K562 (cell line): Measurements from ENCODE around the gene NAV2.

Experiments
- ERF ChIP-seq: fragments of 450-650 bp; formaldehyde crosslinking; IDR thresholded peaks from 2 replicates; pipeline ENCODE4 v1.4.0; 2020; ENCODE audit warnings: mild to moderate bottlenecking, mixed read lengths
- ETV6 ChIP-seq, 3 experiments: fragments of 150-350 bp in 1 of 3; sonication (generic) in 1 of 3; formaldehyde crosslinking in 1 of 3; IDR thresholded peaks; 2 replicates each; pipeline versions ENCODE4 v1.6.1 to v1.8.0; 2014 to 2022; ENCODE audit warnings: borderline replicate concordance in 2 of 3, low read depth in 2 of 3, antibody characterized with exemption in 1 of 3, low read length in 1 of 3, mild to moderate bottlenecking in 1 of 3, missing genetic modification reagents in 1 of 3
- EZH2 ChIP-seq: IDR thresholded peaks from 2 replicates; pipeline ENCODE4 v1.6.1; 2012; ENCODE audit warnings: low read depth, mild to moderate bottlenecking, inconsistent platforms, low read length, borderline replicate concordance
- POLR2A ChIP-seq: fragments of 450-650 bp; conservative IDR thresholded peaks from 2 replicates; pipeline ENCODE4 v1.6.1; 2016
- POLR2AphosphoS2 ChIP-seq: IDR thresholded peaks from 2 replicates; pipeline ENCODE4 v1.6.1; 2012; ENCODE audit warnings: low read length, improper control_type of control experiment
- SUPT5H ChIP-seq: fragments of 450-650 bp; IDR thresholded peaks from 2 replicates; pipeline ENCODE4 v1.6.1; 2016
- TEAD1 ChIP-seq, 2 experiments: fragments of 450-650 bp in 1 of 2; sonication (generic) in 1 of 2; formaldehyde crosslinking; IDR thresholded peaks; 2 replicates each; pipeline versions ENCODE4 v1.4.0 to v1.8.0; 2020 to 2022; ENCODE audit warnings: mild to moderate bottlenecking in 2 of 2, missing genetic modification reagents in 1 of 2
- ZBED1 ChIP-seq: IDR thresholded peaks from 2 replicates; pipeline ENCODE4 v1.6.1; 2014
- ZBTB43 ChIP-seq: sonication (generic); formaldehyde crosslinking; IDR thresholded peaks from 2 replicates; pipeline ENCODE4 v1.8.0; 2023; ENCODE audit warnings: mild to moderate bottlenecking, missing genetic modification reagents
- ZNF274 ChIP-seq: IDR thresholded peaks from 2 replicates; pipeline ENCODE4 v1.6.1; 2011; ENCODE audit warnings: low read depth, mild to moderate bottlenecking, low read length, moderate library complexity, borderline replicate concordance
- ZNF707 ChIP-seq: fragments of 250-450 bp; sonication (Bioruptor Pico); conservative IDR thresholded peaks from 2 replicates; pipeline ENCODE4 v1.8.0; 2022; ENCODE audit warnings: inconsistent platforms, mild to moderate bottlenecking, moderate library complexity

- TF ChIP-seq POLR2AphosphoS2 (no peak), ERF (CRISPR knock-in tag) (no peak), ZBTB43 (CRISPR knock-in tag) (no peak), ETV6 (IDR thresholded peaks at IDR 0.05; ENCODE audit: borderline replicate concordance in 1 of 2, low read depth in 2 of 2, low read length in 1 of 2) (no peak), ETV6 (CRISPR knock-in tag; IDR thresholded peaks at IDR 0.05; ENCODE audit: borderline replicate concordance) (no peak), ZNF707 (CRISPR knock-in tag) (no peak), TEAD1 (CRISPR knock-in tag; IDR thresholded peaks at IDR 0.05) (no peak), ZBED1 (no peak), POLR2A (no peak), SUPT5H (no peak), ZNF274 (no peak), EZH2 (no peak)
These were observed 354.1 kb downstream of the NAV2 start for GRCh38 chr11:20066783-20067156.
